GM12878 (cell line): ENCODE results near the gene DCTN2. TPM values are rescaled to one million over a fixed set of nuclear protein-coding genes. Genes with fewer than 3 reads are reported as not detected.
A peak's percentile ranks its signal among the peaks of the same experiment; 100 is the strongest.

ENCODE experiments used
- ATAC-seq: fragments of 200-7000 bp; cut with Tn5 transposase; 3 replicates; pipeline ENCODE4 v1.9.1; 2020; ENCODE audit warnings: mild to moderate bottlenecking, moderate library complexity
- BruUV-seq: library from RNA; stranded (reverse); fragments of 400-500 nt; replicated peaks from 2 replicates; lab custom pipeline; 2021; lab: Mats Ljungman, UMichigan
- CTCF ChIA-PET: fragments of 300-600 bp; sonication (Branson Sonifier 250); formaldehyde crosslinking; extraction: SDS; loops from one replicate; lab custom pipeline; 2021; ENCODE audit warnings: inconsistent platforms; lab: Yijun Ruan, JAX
- POLR2A ChIA-PET: fragments of 350-600 bp; formaldehyde crosslinking; extraction: SDS; loops from one replicate; lab custom pipeline; 2021; ENCODE audit warnings: inconsistent platforms; lab: Charles Lee
- RAD21 ChIA-PET: fragments of 300-600 bp; sonication (Branson Sonifier 250); formaldehyde crosslinking; loops from one replicate; lab custom pipeline; 2023; ENCODE audit warnings: antibody characterized with exemption; ENCODE audit not compliant: unreplicated experiment; lab: Charles Lee
- SMC1A ChIA-PET: fragments of 300-600 bp; sonication (Branson Sonifier 250); formaldehyde crosslinking; loops from one replicate; lab custom pipeline; 2023; ENCODE audit not compliant: unreplicated experiment, uncharacterized antibody; lab: Charles Lee
- DNase-seq: peaks from one replicate; pipeline ENCODE4 v3.0.0-alpha.2; 2011; ENCODE audit warnings: low read depth, low spot score
- FAIRE-seq: peaks from 3 replicates; lab custom pipeline; 2011; peaks lifted over from hg19 to GRCh38; lab: Jason Lieb, UNC
- H2AFZ ChIP-seq: 2 replicates; pipeline ENCODE4 v1.6.0; 2011; ENCODE audit warnings: low read depth, low read length, control low read depth; ENCODE audit not compliant: control insufficient read depth
- H3K27ac ChIP-seq: 2 replicates; pipeline ENCODE4 v1.5.1; 2011; ENCODE audit warnings: control low read depth; ENCODE audit not compliant: control insufficient read depth, insufficient read depth
- H3K27me3 ChIP-seq, 2 experiments: replicated peaks in 1 of 2; 2 replicates each; pipeline versions ENCODE4 v1.6.0 to v1.6.1; 2011; ENCODE audit warnings: low read length in 1 of 2; ENCODE audit not compliant: control insufficient read depth in 2 of 2, insufficient read depth in 2 of 2
- H3K36me3 ChIP-seq, 2 experiments: 2 replicates each; pipeline ENCODE4 v1.5.1; 2011; ENCODE audit warnings: low read length in 1 of 2; ENCODE audit not compliant: control insufficient read depth in 2 of 2, insufficient read depth in 2 of 2
- H3K4me1 ChIP-seq: 2 replicates; pipeline ENCODE4 v1.6.1; 2011; ENCODE audit warnings: mild to moderate bottlenecking, low read length, moderate library complexity, mixed read lengths; ENCODE audit not compliant: control insufficient read depth, insufficient read depth
- H3K4me2 ChIP-seq: 2 replicates; pipeline ENCODE4 v1.6.0; 2011; ENCODE audit warnings: control low read depth; ENCODE audit not compliant: control insufficient read depth, insufficient read depth
- H3K4me3 ChIP-seq: fragments of 200-600 bp; sonication (generic); 2 replicates; pipeline ENCODE4 v1.5.1; 2016
- H3K79me2 ChIP-seq: 2 replicates; pipeline ENCODE4 v1.6.0; 2011; ENCODE audit warnings: low read length; ENCODE audit not compliant: control insufficient read depth, insufficient read depth
- H3K9ac ChIP-seq: 2 replicates; pipeline ENCODE4 v1.8.0; 2011; ENCODE audit warnings: low read length, control low read depth, mixed read lengths; ENCODE audit not compliant: control insufficient read depth, insufficient read depth
- H3K9me3 ChIP-seq: replicated peaks from 3 replicates; pipeline ENCODE4 v1.5.1; 2011; ENCODE audit warnings: mild to moderate bottlenecking, low read length; ENCODE audit not compliant: control insufficient read depth, insufficient read depth
- H4K20me1 ChIP-seq: 2 replicates; pipeline ENCODE4 v1.6.0; 2011; ENCODE audit not compliant: control insufficient read depth, insufficient read depth
- ATF2 ChIP-seq: IDR thresholded peaks from 2 replicates; pipeline ENCODE4 v1.6.1; 2012; ENCODE audit warnings: low read length, inconsistent platforms
- CEBPB ChIP-seq, 2 experiments: fragments of 150-350 bp in 1 of 2; IDR thresholded peaks; 2 replicates each; pipeline ENCODE4 v1.6.1; 2012 to 2014; ENCODE audit warnings: low read depth in 2 of 2, low read length in 2 of 2, borderline replicate concordance in 1 of 2, inconsistent platforms in 1 of 2
- JUNB ChIP-seq: IDR thresholded peaks from 2 replicates; pipeline ENCODE4 v1.6.1; 2016; ENCODE audit warnings: antibody characterized with exemption, mild to moderate bottlenecking
- POLR2AphosphoS2 ChIP-seq: IDR thresholded peaks from 2 replicates; pipeline ENCODE4 v1.6.1; 2011; ENCODE audit warnings: low read depth, mild to moderate bottlenecking, low read length, improper control_type of control experiment, moderate library complexity
- RAD21 ChIP-seq: IDR thresholded peaks from 2 replicates; pipeline ENCODE4 v1.6.1; 2011; ENCODE audit warnings: mild to moderate bottlenecking, low read depth, low read length, moderate library complexity; ENCODE audit not compliant: insufficient read depth
- RELA ChIP-seq: fragments of 450-650 bp; IDR thresholded peaks from 2 replicates; pipeline ENCODE4 v1.8.0; 2014; ENCODE audit warnings: borderline replicate concordance; ENCODE audit not compliant: partially characterized antibody
- RFX5 ChIP-seq: IDR thresholded peaks from 2 replicates; pipeline ENCODE4 v1.6.1; 2011; ENCODE audit warnings: low read depth, low read length, improper control_type of control experiment
- SMARCA5 ChIP-seq: fragments of 450-650 bp; IDR thresholded peaks from 2 replicates; pipeline ENCODE4 v1.6.1; 2017; ENCODE audit warnings: mild to moderate bottlenecking
- SUPT20H ChIP-seq: IDR thresholded peaks from 2 replicates; pipeline ENCODE4 v1.6.1; 2011; ENCODE audit warnings: low read depth, mild to moderate bottlenecking, low read length, moderate library complexity, borderline replicate concordance; ENCODE audit not compliant: control insufficient read depth
- TAF1 ChIP-seq: IDR thresholded peaks from 2 replicates; pipeline ENCODE4 v1.6.1; 2011; ENCODE audit warnings: mild to moderate bottlenecking, low read depth, low read length, borderline replicate concordance
- ZBED1 ChIP-seq: IDR thresholded peaks from 2 replicates; pipeline ENCODE4 v1.6.1; 2016; ENCODE audit warnings: borderline replicate concordance
- ZBTB33 ChIP-seq: fragments of 450-650 bp; IDR thresholded peaks from 2 replicates; pipeline ENCODE4 v1.6.1; 2017; ENCODE audit warnings: mild to moderate bottlenecking
- ZNF217 ChIP-seq: fragments of 450-650 bp; IDR thresholded peaks from 2 replicates; pipeline ENCODE4 v1.6.1; 2017; ENCODE audit warnings: antibody characterized with exemption, mild to moderate bottlenecking
- WGBS: methylation state at CpG from one replicate; pipeline ENCODE4 v1.1.6; 2016; ENCODE audit warnings: low lambda C conversion rate; ENCODE audit not compliant: insufficient replicate concordance, insufficient coverage; ENCODE audit errors: missing lambda C conversion rate; 5-methylcytosine and 5-hydroxymethylcytosine counted together
- in situ Hi-C: fragments of 300-500 bp; cut with MboI; formaldehyde crosslinking; loops from 9 replicates; pipeline ENCODE4 v1.14.3; 2018; ENCODE audit warnings: mixed read lengths
- intact Hi-C: fragments of 100-400 bp; cut with micrococcal nuclease; formaldehyde crosslinking; loops from one replicate; pipeline ENCODE4 v1.14.2; 2022; ENCODE audit not compliant: unreplicated experiment
- polyA plus RNA-seq, 11 experiments: library from polyadenylated mRNA; depleted of rRNA in 4 of 11; unstranded in 6 of 11; stranded (reverse) in 5 of 11; fragments of >200 nt; fragmentation: Nextera tagmentation in 4 of 11; fragmentation: Illumina TruSeq in 1 of 11; extraction: Ambion mirVana in 4 of 11; extraction: Trizol in 1 of 11; gene quantifications; 1 replicate in 1 of 11; 2 replicates in 10 of 11; pipeline versions ENCODE4 v1.2.1 to v1.2.3, GENCODE V29; 2011 to 2016; ENCODE audit warnings: inconsistent platforms in 2 of 11, missing spikeins in 2 of 11, low read depth in 1 of 11
- total RNA-seq, 4 experiments: library from RNA; depleted of rRNA in 3 of 4; stranded (reverse); fragments of >200 nt in 3 of 4; fragmentation: Illumina TruSeq in 1 of 4; extraction: Trizol in 1 of 4; gene quantifications; 2 replicates each; pipeline versions ENCODE4 v1.2.1 to v1.2.3, GENCODE V29; 2013 to 2021
- TF ChIP-seq, protein P1 (sequence below): IDR thresholded peaks from 2 replicates; pipeline ENCODE4 v1.6.1; 2012; ENCODE audit warnings: low read depth, low read length, improper control_type of control experiment
- TF ChIP-seq, protein P2 (sequence below): IDR thresholded peaks from 2 replicates; pipeline ENCODE4 v1.6.1; 2012; ENCODE audit warnings: mild to moderate bottlenecking, low read depth, low read length

The DCTN2 gene
- total and polyA plus RNA-seq, 10 of the 15 experiments (the other 5 are each of a cell fraction or from before 2014, with no cell fraction given), result 32.3 to 171 (median 100) TPM

DNA sequence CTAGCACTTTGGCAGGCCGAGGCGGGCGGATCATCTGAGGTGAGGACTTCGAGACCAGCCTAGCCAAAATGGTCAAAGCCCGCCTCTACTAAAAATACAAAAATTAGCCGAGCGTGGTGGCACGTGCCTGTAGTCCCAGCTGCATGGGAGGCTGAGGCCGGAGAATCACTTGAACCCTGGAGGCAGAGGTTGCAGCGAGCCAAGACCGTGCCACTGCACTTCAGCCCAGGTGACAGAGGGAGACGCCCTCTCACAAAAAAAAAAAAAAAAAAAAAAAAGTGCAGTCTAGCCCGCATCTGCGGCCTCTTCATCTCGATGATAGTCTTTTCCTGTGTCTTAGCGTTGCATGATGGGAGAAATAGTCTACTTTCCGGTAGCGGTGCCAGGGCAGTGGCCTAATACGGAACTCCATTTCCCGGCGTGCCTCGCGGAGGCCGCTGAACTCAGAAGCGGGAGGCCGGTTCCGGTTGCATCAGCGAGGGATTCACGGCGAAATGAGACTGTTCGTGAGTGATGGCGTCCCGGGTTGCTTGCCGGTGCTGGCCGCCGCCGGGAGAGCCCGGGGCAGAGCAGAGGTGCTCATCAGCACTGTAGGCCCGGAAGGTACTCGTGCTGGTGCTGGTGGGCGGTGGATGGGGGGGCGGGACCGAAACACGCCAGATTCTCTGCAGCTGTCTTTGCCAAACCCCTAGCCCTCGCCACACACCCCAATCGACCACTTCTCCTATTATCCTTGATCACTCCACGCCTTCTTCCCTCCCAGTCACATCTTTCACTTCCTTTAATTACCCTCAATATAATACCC lies 59.2 kb downstream of the DCTN2 start, which contains the start of gene MARS1:
MARS1 (plus strand) TSS at position 472 of the 805 bp plus-strand sequence; CDS start at position 495, 23 bp downstream.
- Histone ChIP-seq H3K4me2 (peak within 1 kb of the TSS; percentile 58), H3K36me3 (peaks cover 6 to 16% of the 10 kb centered on the region in 2 experiments), H3K27ac (peak within 1 kb of the TSS; percentile 76), H3K27me3 (no peaks in the 10 kb centered on the region), H3K9me3 (no peaks in the 10 kb centered on the region), H3K4me3 (peak within 1 kb of the TSS; percentile 97), H3K9ac (peak within 1 kb of the TSS; percentile 74), H2AFZ (peak within 1 kb of the TSS; percentile 49), H4K20me1 (no peaks in the 10 kb centered on the region), H3K79me2 (peaks cover 17% of the 10 kb centered on the region), H3K4me1 (peaks cover 6% of the 10 kb centered on the region)
- ChIA-PET SMC1A (interaction anchor here (2.0 kb wide), 1 partner anchor 29 kb away, joined by 8 read pairs; the partner anchor contains the start of gene GLI1), POLR2A (interaction anchor here (1.2 to 1.6 kb wide), 3 partner anchors 25 to 36 kb away, joined by 3 to 6 read pairs (median 5); partner anchors contain the start of gene DDIT3), RAD21 (interaction anchor here (0.6 to 1.2 kb wide), 2 partner anchors 11 to 36 kb away, joined by 3 read pairs; no protein-coding TSS in a partner anchor), CTCF (interaction anchor here (0.5 to 2.7 kb wide), 4 partner anchors 11 to 108 kb away, joined by 3 to 13 read pairs (median 6); no protein-coding TSS in a partner anchor)
- peak; percentile 96 for FAIRE-seq
- DNase-seq, result peak; percentile 95
- in situ Hi-C loops (no loop called here), intact Hi-C loops (no loop called here)
- ATAC-seq, result peak; percentile 99
- BruUV-seq, result no TSS peak
- WGBS, result 7% methylated on average over 41 of the region's 47 CpGs
- TF ChIP-seq ZBED1, result 0 out of 2 replicates have a peak, but pooled peaks have one; percentile 35
- no peak for TF ChIP-seq JUNB
- peak; percentile 55; the same call in 1 of the 2 replicates for TF ChIP-seq TAF1
- peak; percentile 73; the same call in 1 of the 2 replicates for TF ChIP-seq POLR2AphosphoS2
- peak; percentile 53; the same call in 1 of the 2 replicates for TF ChIP-seq ATF2
- no peak for TF ChIP-seq RELA
- 0 out of 2 replicates have a peak, but pooled peaks have one; percentile 18 for TF ChIP-seq ZNF217
- TF ChIP-seq RFX5, result no peak
- TF ChIP-seq SUPT20H, result no peak
- TF ChIP-seq SMARCA5, result 0 out of 2 replicates have a peak, but pooled peaks have one; percentile 41
- TF ChIP-seq CEBPB (IDR thresholded peaks at IDR 0.05; ENCODE audit: borderline replicate concordance in 1 of 2, low read depth in 2 of 2, low read length in 2 of 2), result peak in 1 of 2 experiments; percentile 75; a peak in 1 of 4 replicates
- TF ChIP-seq, protein P1, sequence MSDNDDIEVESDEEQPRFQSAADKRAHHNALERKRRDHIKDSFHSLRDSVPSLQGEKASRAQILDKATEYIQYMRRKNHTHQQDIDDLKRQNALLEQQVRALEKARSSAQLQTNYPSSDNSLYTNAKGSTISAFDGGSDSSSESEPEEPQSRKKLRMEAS, result 0 out of 2 replicates have a peak, but pooled peaks have one; percentile 22
- TF ChIP-seq RAD21, result 0 out of 2 replicates have a peak, but pooled peaks have one; percentile 22
- TF ChIP-seq, protein P2, sequence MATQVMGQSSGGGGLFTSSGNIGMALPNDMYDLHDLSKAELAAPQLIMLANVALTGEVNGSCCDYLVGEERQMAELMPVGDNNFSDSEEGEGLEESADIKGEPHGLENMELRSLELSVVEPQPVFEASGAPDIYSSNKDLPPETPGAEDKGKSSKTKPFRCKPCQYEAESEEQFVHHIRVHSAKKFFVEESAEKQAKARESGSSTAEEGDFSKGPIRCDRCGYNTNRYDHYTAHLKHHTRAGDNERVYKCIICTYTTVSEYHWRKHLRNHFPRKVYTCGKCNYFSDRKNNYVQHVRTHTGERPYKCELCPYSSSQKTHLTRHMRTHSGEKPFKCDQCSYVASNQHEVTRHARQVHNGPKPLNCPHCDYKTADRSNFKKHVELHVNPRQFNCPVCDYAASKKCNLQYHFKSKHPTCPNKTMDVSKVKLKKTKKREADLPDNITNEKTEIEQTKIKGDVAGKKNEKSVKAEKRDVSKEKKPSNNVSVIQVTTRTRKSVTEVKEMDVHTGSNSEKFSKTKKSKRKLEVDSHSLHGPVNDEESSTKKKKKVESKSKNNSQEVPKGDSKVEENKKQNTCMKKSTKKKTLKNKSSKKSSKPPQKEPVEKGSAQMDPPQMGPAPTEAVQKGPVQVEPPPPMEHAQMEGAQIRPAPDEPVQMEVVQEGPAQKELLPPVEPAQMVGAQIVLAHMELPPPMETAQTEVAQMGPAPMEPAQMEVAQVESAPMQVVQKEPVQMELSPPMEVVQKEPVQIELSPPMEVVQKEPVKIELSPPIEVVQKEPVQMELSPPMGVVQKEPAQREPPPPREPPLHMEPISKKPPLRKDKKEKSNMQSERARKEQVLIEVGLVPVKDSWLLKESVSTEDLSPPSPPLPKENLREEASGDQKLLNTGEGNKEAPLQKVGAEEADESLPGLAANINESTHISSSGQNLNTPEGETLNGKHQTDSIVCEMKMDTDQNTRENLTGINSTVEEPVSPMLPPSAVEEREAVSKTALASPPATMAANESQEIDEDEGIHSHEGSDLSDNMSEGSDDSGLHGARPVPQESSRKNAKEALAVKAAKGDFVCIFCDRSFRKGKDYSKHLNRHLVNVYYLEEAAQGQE, result no peak
- no peak for TF ChIP-seq ZBTB33
